CD4-positive, alpha-beta memory T cell (primary cell): Measurements from ENCODE around the gene TTC9C. TPM values are rescaled to one million over a fixed set of nuclear protein-coding genes. Genes with fewer than 3 reads are reported as not detected.
A peak's percentile ranks its signal among the peaks of the same experiment; 100 is the strongest.

Experiments
- CTCF ChIA-PET: fragments of 350-600 bp; sonication (Branson Sonifier 250); formaldehyde crosslinking; loops from one replicate; lab custom pipeline; 2021; ENCODE audit warnings: inconsistent platforms; ENCODE audit not compliant: partially characterized antibody; lab: Charles Lee
- POLR2A ChIA-PET: fragments of 350-600 bp; sonication (Branson Sonifier 250); formaldehyde crosslinking; loops from one replicate; lab custom pipeline; 2021; ENCODE audit not compliant: partially characterized antibody; lab: Charles Lee
- DNase-seq, 5 donors: peaks; one replicate each; pipeline versions ENCODE4 v3.0.0 to v3.0.0-alpha.2; 2020 to 2022; ENCODE audit warnings: mixed read lengths in 1 of 5
- H3K27ac ChIP-seq: one replicate; pipeline ENCODE4 v1.7.0; 2013; ENCODE audit warnings: low read depth, low read length
- H3K27me3 ChIP-seq: 2 replicates; pipeline ENCODE4 v1.7.0; 2013; ENCODE audit warnings: mild to moderate bottlenecking, low read length, moderate library complexity; ENCODE audit not compliant: insufficient read depth
- H3K36me3 ChIP-seq: 2 replicates; pipeline ENCODE4 v1.7.0; 2013; ENCODE audit warnings: mild to moderate bottlenecking, low read length, moderate library complexity; ENCODE audit not compliant: insufficient read depth
- H3K4me1 ChIP-seq: 2 replicates; pipeline ENCODE4 v1.7.0; 2013; ENCODE audit warnings: mild to moderate bottlenecking, low read length, moderate library complexity; ENCODE audit not compliant: insufficient read depth
- H3K4me3 ChIP-seq, 2 donors: one replicate each; pipeline ENCODE4 v1.7.0; 2013; ENCODE audit warnings: low read length in 2 of 2, mild to moderate bottlenecking in 1 of 2
- H3K9me3 ChIP-seq, 2 donors: one replicate each; pipeline ENCODE4 v1.7.0; 2013; ENCODE audit warnings: low read length in 2 of 2, control low read depth in 1 of 2; ENCODE audit not compliant: control insufficient read depth in 1 of 2
- H3K27ac Mint-ChIP-seq, 7 donors: one replicate each; pipeline ENCODE4 v1.8.0; 2020 to 2021; ENCODE audit warnings: mixed read lengths in 7 of 7, mild to moderate bottlenecking in 6 of 7, inconsistent platforms in 3 of 7, moderate library complexity in 3 of 7
- H3K27me3 Mint-ChIP-seq, 2 donors: one replicate each; pipeline ENCODE4 v1.8.0; 2020 to 2021; ENCODE audit warnings: mixed read lengths in 2 of 2
- H3K36me3 Mint-ChIP-seq, 2 donors: one replicate each; pipeline ENCODE4 v1.8.0; 2020 to 2021; ENCODE audit warnings: mixed read lengths in 2 of 2, inconsistent platforms in 1 of 2, mild to moderate bottlenecking in 1 of 2
- H3K4me1 Mint-ChIP-seq, 4 donors: one replicate each; pipeline ENCODE4 v1.8.0; 2020 to 2021; ENCODE audit warnings: mixed read lengths in 4 of 4, mild to moderate bottlenecking in 1 of 4
- H3K4me3 Mint-ChIP-seq, 8 donors: one replicate each; pipeline ENCODE4 v1.8.0; 2020 to 2021; ENCODE audit warnings: mixed read lengths in 8 of 8, mild to moderate bottlenecking in 7 of 8, moderate library complexity in 6 of 8, inconsistent platforms in 3 of 8
- H3K9me3 Mint-ChIP-seq, 8 donors: one replicate each; pipeline ENCODE4 v1.8.0; 2020 to 2021; ENCODE audit warnings: mixed read lengths in 8 of 8, mild to moderate bottlenecking in 5 of 8, inconsistent platforms in 3 of 8, moderate library complexity in 1 of 8
- intact Hi-C: fragments of 100-400 bp; cut with micrococcal nuclease; formaldehyde crosslinking; loops from one replicate; pipeline ENCODE4 v1.15.1; 2023
- polyA plus RNA-seq, 2 donors: library from polyadenylated mRNA; unstranded; fragments of 300-500 nt; fragmentation: Illumina TruSeq; gene quantifications; one replicate each; pipeline ENCODE4 v1.2.3, GENCODE V29; 2021
- total RNA-seq, 2 experiments: library from RNA; stranded (reverse); gene quantifications; one replicate each; pipeline ENCODE4 v1.2.3, GENCODE V29; 2021

The TTC9C gene
- total and polyA plus RNA-seq, 4 experiments from 2014 or later = 10.2 to 53.5 (median 38.4) TPM

DNA sequence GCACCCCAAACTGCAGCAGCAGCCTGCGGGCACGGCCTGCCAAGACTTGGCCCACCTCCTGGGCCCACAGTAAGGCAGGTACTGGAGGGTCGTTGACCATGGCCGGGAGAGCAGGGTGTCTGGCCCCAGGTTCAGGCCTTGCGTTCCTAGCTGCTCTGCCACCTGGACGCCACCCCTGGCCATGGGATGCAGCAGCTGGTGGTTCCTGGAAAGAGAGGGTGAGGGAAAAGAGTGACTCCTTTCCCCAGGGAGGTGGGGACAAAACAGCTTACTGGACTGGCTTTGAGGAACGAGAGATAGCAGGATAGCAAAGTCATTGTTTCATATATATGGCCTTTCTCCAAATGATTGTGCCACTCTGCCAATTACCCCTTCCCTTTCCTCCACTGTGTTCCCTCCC is 22.9 kb upstream of the TTC9C start:
- H3K4me1 Mint-ChIP-seq = peaks cover 21 to 48% (median 36%) of the 10 kb centered on the region in 4 donors
- H3K4me3 ChIP-seq = peak overlapping the region; percentile 69 to 86
- peak overlapping the region; percentile 78 for H3K27ac ChIP-seq
- no peaks in the 10 kb centered on the region for H3K36me3 ChIP-seq
- H3K9me3 Mint-ChIP-seq = no peaks in the 10 kb centered on the region
- no peak for DNase-seq
- H3K27me3 Mint-ChIP-seq = no peaks in the 10 kb centered on the region
- H3K27ac Mint-ChIP-seq = peak overlapping the region; percentile 91 to 96 (median 94)
- H3K36me3 Mint-ChIP-seq = peaks cover 6 to 20% of the 10 kb centered on the region in 2 donors
- intact Hi-C loops = no loop called here
- ChIA-PET POLR2A (interaction anchor here (0.6 to 14.3 kb wide), 26 partner anchors 9 to 1566 kb away, joined by 3 to 283 read pairs (median 8); partner anchors contain the start of genes C11orf98, CSKMT, EEF1G and EML3), CTCF (interaction anchor here (0.9 to 1.9 kb wide), 6 partner anchors 9 to 111 kb away, joined by 3 to 11 read pairs (median 4); no protein-coding TSS in a partner anchor)
- no peaks in the 10 kb centered on the region for H3K27me3 ChIP-seq
- H3K4me3 Mint-ChIP-seq = peak overlapping the region; percentile 86 to 95 (median 89)
- H3K4me1 ChIP-seq = peaks cover 46% of the 10 kb centered on the region
- no peaks in the 10 kb centered on the region for H3K9me3 ChIP-seq

DNA sequence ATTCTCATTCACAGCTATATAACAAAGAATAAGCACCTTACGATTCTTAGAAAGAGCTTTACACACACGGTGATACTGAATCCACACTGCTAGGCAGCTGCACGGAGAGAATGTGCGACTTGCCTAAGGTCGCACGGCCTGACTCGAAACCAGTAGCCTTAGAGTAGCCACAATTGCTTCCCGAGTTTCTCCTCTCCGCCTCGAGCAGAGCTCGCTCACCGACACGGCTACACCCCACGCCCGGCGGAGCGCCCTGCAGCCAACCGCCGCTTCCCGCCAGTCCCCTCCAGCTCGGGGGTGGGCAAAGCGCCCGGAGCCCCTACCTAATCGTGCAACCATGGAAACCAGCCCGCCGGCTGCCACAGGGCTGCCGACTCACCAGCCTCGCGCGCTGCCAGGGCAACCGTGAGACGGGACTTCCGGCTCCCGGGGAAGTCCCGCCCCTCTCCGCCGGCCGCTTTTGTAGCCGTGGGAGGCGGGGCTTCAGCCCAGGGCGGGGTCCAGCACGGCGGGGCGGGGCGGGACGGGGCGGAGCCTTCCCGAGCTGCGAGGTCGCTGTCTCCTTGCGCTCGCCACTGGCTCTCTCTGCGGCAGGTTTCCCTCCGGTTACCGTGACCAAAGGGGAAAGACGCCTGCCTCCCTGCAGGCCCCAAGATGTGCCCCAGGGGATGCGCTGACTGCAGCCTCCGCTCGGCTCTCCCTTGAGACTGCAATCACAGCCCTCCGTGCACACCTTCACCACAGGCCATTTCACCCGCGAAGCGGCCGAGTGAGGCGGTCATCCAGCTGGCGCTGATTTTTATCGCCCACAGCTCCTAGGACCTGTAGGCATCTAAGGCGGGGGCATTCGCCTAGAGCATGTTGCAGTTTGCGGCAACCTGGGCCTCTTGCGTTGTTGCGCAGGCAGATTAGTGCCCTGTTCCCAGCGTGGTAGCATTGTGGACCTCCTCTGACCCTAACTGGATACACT is 22.1 kb upstream of the TTC9C start:
- Histone ChIP-seq H3K4me3 (peak overlapping the region; percentile 69 to 86), H3K27ac (peak overlapping the region; percentile 78), H3K27me3 (no peaks in the 10 kb centered on the region), H3K9me3 (no peaks in the 10 kb centered on the region), H3K4me1 (peaks cover 50% of the 10 kb centered on the region), H3K36me3 (no peaks in the 10 kb centered on the region)
- CTCF ChIA-PET = interaction anchor here (0.9 to 1.9 kb wide), 8 partner anchors 10 to 112 kb away, joined by 3 to 11 read pairs (median 4); no protein-coding TSS in a partner anchor
- Mint-ChIP-seq H3K36me3 (peaks cover 4 to 21% of the 10 kb centered on the region in 2 donors), H3K27me3 (no peaks in the 10 kb centered on the region), H3K4me1 (peaks cover 21 to 51% (median 36%) of the 10 kb centered on the region in 4 donors), H3K9me3 (no peaks in the 10 kb centered on the region), H3K4me3 (peak overlapping the region; percentile 86 to 95 (median 89)), H3K27ac (peak overlapping the region; percentile 91 to 98 (median 94))
- DNase-seq = peak; percentile 90 to 95 (median 91)
- intact Hi-C loops = no loop called here
- POLR2A ChIA-PET = interaction anchor here (0.6 to 14.3 kb wide), 33 partner anchors 10 to 1565 kb away, joined by 3 to 283 read pairs (median 6); partner anchors contain the start of genes AHNAK, B3GAT3, C11orf98 and CSKMT

DNA sequence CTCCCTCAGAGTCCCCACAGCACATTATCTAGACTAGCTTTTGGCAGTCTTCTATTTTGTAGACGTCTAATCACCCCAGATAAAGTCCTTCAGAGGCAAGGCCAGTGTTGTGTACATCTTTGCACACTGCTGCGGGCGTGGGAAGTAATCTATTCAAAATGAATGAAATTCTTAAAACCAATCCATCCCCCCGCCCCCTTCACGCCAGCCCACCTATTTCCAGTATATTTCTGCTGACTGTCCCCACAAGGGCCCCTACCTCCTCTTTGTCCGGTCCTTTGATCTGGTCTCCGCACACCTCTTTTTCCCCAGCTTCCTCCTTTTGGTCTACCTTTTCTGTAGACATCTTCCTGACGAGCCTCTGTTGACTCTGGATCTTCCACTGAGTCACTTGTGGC is 21.4 kb upstream of the TTC9C start:
- Mint-ChIP-seq H3K4me1 (peaks cover 21 to 51% (median 36%) of the 10 kb centered on the region in 4 donors), H3K4me3 (peak overlapping the region; percentile 69 to 95 (median 87)), H3K27ac (peak overlapping the region; percentile 77 to 98 (median 84)), H3K27me3 (no peaks in the 10 kb centered on the region), H3K36me3 (peaks cover 3 to 24% of the 10 kb centered on the region in 2 donors), H3K9me3 (no peaks in the 10 kb centered on the region)
- Histone ChIP-seq H3K27me3 (no peaks in the 10 kb centered on the region), H3K9me3 (no peaks in the 10 kb centered on the region), H3K4me1 (peaks cover 50% of the 10 kb centered on the region), H3K4me3 (peak overlapping the region; percentile 49 to 86), H3K27ac (peak overlapping the region; percentile 78), H3K36me3 (peaks cover 5% of the 10 kb centered on the region)
- intact Hi-C loops = no loop called here
- CTCF ChIA-PET = interaction anchor here (1.0 to 1.9 kb wide), 5 partner anchors 11 to 80 kb away, joined by 3 to 11 read pairs (median 5); no protein-coding TSS in a partner anchor
- DNase-seq = no peak
- POLR2A ChIA-PET = interaction anchor here (0.7 to 14.3 kb wide), 29 partner anchors 10 to 1564 kb away, joined by 3 to 283 read pairs (median 6); partner anchors contain the start of genes AHNAK, B3GAT3, C11orf98 and CSKMT

DNA sequence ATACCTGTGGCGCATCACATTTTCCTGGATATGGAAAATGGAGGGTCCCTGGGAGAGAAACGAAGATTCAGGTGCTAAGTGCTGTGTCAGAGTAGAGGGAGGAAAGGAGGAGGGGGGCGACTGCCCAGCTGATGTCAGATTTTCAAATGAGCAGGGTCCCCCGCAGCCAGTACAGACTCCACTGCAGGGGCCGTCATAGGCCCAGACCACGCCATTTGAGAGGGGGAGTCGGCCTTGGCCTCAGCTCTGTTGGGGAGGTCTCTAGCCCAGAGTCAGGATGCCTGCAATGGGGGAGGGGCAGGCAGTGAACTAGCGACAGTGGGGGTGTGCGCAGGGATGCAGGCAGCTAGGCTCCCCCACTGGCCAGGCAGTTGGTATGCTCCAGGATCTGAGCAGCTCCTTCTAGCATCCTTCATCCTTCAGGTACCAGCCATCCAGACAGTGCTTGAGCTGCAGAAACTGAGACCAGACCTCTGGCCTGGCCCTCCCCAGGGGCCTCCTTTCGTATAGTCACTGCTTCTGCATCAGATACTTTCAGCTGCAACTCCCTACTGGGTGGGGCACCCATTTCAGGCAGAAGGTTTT is 20.9 kb upstream of the TTC9C start, which contains the start of the genes BSCL2 and GNG3:
Gene BSCL2 (minus strand): TSS at position 148 of the 585 bp plus-strand sequence. CDS start 229 bp downstream, outside the sequence.
Gene GNG3 (plus strand): TSS at position 400 of the 585 bp plus-strand sequence. CDS start 620 bp downstream, outside the sequence.
- CTCF ChIA-PET = interaction anchor here (1.0 to 1.3 kb wide), 2 partner anchors 63 to 79 kb away, joined by 3 read pairs; no protein-coding TSS in a partner anchor
- Mint-ChIP-seq H3K9me3 (no peaks in the 10 kb centered on the region), H3K36me3 (peaks cover 4 to 28% of the 10 kb centered on the region in 2 donors), H3K27me3 (no peaks in the 10 kb centered on the region), H3K4me3 (peak within 1 kb of the TSS; percentile 90 to 98 (median 94)), H3K27ac (peak within 1 kb of the TSS; percentile 93 to 99 (median 99)), H3K4me1 (peaks cover 23 to 54% (median 39%) of the 10 kb centered on the region in 4 donors)
- no peak for DNase-seq
- POLR2A ChIA-PET = interaction anchor here (0.8 to 14.3 kb wide), 20 partner anchors 16 to 174 kb away, joined by 3 to 283 read pairs (median 20); partner anchors contain the start of genes C11orf98, CSKMT, EML3 and GANAB
- peak within 1 kb of the TSS; percentile 70 to 86 for H3K4me3 ChIP-seq
- peaks cover 8% of the 10 kb centered on the region for H3K36me3 ChIP-seq
- H3K27me3 ChIP-seq = no peaks in the 10 kb centered on the region
- intact Hi-C loops = no loop called here
- no peaks in the 10 kb centered on the region for H3K9me3 ChIP-seq
- peaks cover 52% of the 10 kb centered on the region for H3K4me1 ChIP-seq
- peak within 1 kb of the TSS; percentile 97 for H3K27ac ChIP-seq

DNA sequence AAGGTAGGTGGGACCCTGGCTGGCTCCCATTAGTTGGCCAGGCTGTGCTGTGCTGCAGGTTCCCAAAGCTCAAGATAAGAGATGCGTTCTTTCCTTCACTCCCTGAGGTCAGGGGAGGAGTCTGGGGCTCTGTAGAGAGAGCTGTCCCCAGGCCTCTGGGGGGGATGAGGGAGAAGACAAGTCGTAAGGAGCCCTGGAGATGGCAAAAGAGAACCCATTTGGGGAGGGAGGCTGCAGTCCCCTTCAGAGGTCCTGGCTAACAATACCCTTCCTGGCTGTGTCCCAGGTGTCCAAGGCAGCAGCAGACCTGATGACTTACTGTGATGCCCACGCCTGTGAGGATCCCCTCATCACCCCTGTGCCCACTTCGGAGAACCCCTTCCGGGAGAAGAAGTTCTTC is 19.9 kb upstream of the TTC9C start:
- no peaks in the 10 kb centered on the region for H3K27me3 Mint-ChIP-seq
- intact Hi-C loops = loop anchor here (2.0 kb wide), 2 partner anchors 124 to 132 kb away; partner anchors contain the start of genes STX5 and TEX54
- H3K4me3 ChIP-seq = peak overlapping the region; percentile 70 to 77
- H3K36me3 Mint-ChIP-seq = peaks cover 5 to 37% of the 10 kb centered on the region in 2 donors
- H3K27ac ChIP-seq = peak overlapping the region; percentile 97
- CTCF ChIA-PET = interaction anchor here (0.9 to 1.7 kb wide), 3 partner anchors 19 to 284 kb away, joined by 3 to 4 read pairs (median 4); partner anchors contain the start of genes C11orf98, CSKMT and HNRNPUL2
- peaks cover 10% of the 10 kb centered on the region for H3K36me3 ChIP-seq
- no peaks in the 10 kb centered on the region for H3K27me3 ChIP-seq
- peaks cover 63% of the 10 kb centered on the region for H3K4me1 ChIP-seq
- DNase-seq = no peak
- H3K4me3 Mint-ChIP-seq = peak overlapping the region; percentile 90 to 98 (median 94)
- peaks cover 30 to 64% (median 49%) of the 10 kb centered on the region in 4 donors for H3K4me1 Mint-ChIP-seq
- POLR2A ChIA-PET = interaction anchor here (0.9 to 14.3 kb wide), 33 partner anchors 7 to 173 kb away, joined by 3 to 283 read pairs (median 11); partner anchors contain the start of genes B3GAT3, C11orf98, CSKMT and EML3
- peak overlapping the region; percentile 93 to 99 (median 99) for H3K27ac Mint-ChIP-seq
- H3K9me3 Mint-ChIP-seq = no peaks in the 10 kb centered on the region
- no peaks in the 10 kb centered on the region for H3K9me3 ChIP-seq

DNA sequence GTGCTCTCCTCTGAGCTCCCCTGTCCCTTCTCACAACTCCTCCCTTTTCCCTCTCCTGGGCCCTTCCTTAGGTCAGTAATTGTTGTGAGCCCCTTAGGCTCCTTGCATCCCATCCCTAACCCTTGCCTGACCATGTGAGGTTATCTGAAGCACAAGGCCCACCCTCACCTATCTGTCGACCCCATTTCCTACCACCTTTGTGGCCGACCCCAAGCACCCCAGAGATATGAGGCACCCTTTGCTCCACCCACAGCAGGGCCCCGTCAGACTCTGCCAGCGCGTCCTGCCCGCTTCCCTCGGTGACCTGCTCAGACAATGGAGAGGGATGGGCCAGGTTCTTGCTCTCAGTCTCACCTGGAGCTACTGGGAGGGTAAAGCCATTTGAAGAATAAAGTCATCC is 19.5 kb upstream of the TTC9C start:
- peak overlapping the region; percentile 70 to 77 for H3K4me3 ChIP-seq
- peak overlapping the region; percentile 93 to 99 (median 99) for H3K27ac Mint-ChIP-seq
- peaks cover 9 to 41% of the 10 kb centered on the region in 2 donors for H3K36me3 Mint-ChIP-seq
- peaks cover 14% of the 10 kb centered on the region for H3K36me3 ChIP-seq
- ChIA-PET POLR2A (interaction anchor here (0.7 to 14.3 kb wide), 39 partner anchors 8 to 306 kb away, joined by 3 to 283 read pairs (median 7); partner anchors contain the start of genes B3GAT3, C11orf98, CSKMT and EEF1G), CTCF (interaction anchor here (0.6 to 3.0 kb wide), 6 partner anchors 15 to 284 kb away, joined by 3 to 11 read pairs (median 4); partner anchors contain the start of genes C11orf98, CSKMT, HNRNPUL2 and SLC3A2)
- H3K4me1 ChIP-seq = peaks cover 67% of the 10 kb centered on the region
- peak in 1 of 5 donors; percentile 58 for DNase-seq
- H3K9me3 Mint-ChIP-seq = no peaks in the 10 kb centered on the region
- no peaks in the 10 kb centered on the region for H3K27me3 ChIP-seq
- H3K4me1 Mint-ChIP-seq = peaks cover 33 to 68% (median 52%) of the 10 kb centered on the region in 4 donors
- H3K4me3 Mint-ChIP-seq = peak overlapping the region; percentile 90 to 98 (median 94)
- intact Hi-C loops = loop anchor here (1.0 to 2.0 kb wide), 11 partner anchors 19 to 148 kb away; partner anchors contain the start of genes C11orf98, CSKMT, GANAB and HNRNPUL2
- H3K27me3 Mint-ChIP-seq = no peaks in the 10 kb centered on the region
- H3K9me3 ChIP-seq = no peaks in the 10 kb centered on the region
- H3K27ac ChIP-seq = peak overlapping the region; percentile 97
